Activated CD8-positive, alpha-beta memory T cell treated with anti-CD3 and anti-CD28 coated beads, Interleukin-2, amount 10 ng/mL, durations not matched to agents 7 days and 5 days (primary cell): Measurements from ENCODE around the gene FLRT3. TPM values are rescaled to one million over a fixed set of nuclear protein-coding genes. Genes with fewer than 3 reads are reported as not detected.

Experiments
- ATAC-seq: fragments of 150-1000 bp; cut with Tn5 transposase; one replicate; pipeline ENCODE4 v1.10.0; 2021; ENCODE audit warnings: moderate library complexity
- CTCF ChIA-PET: fragments of 350-600 bp; sonication (Branson Sonifier 250); formaldehyde crosslinking; loops from one replicate; lab custom pipeline; 2021; ENCODE audit warnings: antibody characterized with exemption; lab: Charles Lee
- DNase-seq: peaks from one replicate; pipeline ENCODE4 v3.0.0-alpha.2; 2020
- H3K27ac Mint-ChIP-seq: one replicate; pipeline ENCODE4 v1.8.0; 2021; ENCODE audit warnings: mild to moderate bottlenecking, mixed read lengths
- H3K27me3 Mint-ChIP-seq: one replicate; pipeline ENCODE4 v1.8.0; 2021; ENCODE audit warnings: mixed read lengths
- H3K36me3 Mint-ChIP-seq: one replicate; pipeline ENCODE4 v1.8.0; 2021; ENCODE audit warnings: mild to moderate bottlenecking, mixed read lengths
- H3K4me1 Mint-ChIP-seq: one replicate; pipeline ENCODE4 v1.8.0; 2021; ENCODE audit warnings: mixed read lengths
- H3K4me3 Mint-ChIP-seq: one replicate; pipeline ENCODE4 v1.8.0; 2021; ENCODE audit warnings: mild to moderate bottlenecking, moderate library complexity, mixed read lengths
- H3K9me3 Mint-ChIP-seq: one replicate; pipeline ENCODE4 v1.8.0; 2022; ENCODE audit warnings: low read depth, mixed read lengths
- total RNA-seq, 2 experiments: library from RNA; stranded (reverse); gene quantifications; one replicate each; pipeline ENCODE4 v1.2.3, GENCODE V29; 2021

Gene FLRT3
- total RNA-seq, 2 experiments from 2014 or later: not detected

DNA sequence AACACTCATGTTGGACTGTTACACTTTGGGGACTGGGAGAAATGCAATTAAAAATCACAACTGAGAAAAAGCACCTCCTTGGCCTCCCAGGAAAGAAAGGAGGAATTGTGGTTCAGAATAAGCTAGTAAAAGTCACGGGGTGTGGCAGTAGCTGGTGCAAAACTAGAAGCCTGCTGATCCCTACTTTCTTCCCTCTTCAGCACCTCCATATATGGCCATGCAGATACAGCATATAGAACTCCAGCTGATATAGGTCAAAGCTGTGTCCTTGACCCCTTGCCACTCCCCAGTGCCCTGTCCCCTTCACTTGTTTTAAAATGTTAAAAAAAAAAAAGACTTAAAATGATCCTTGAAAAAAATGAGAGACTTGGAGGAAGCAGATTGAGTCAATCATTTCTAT is 5.5 kb upstream of the FLRT3 start:
- no peak overlapping the region for H3K4me3 Mint-ChIP-seq
- no peak overlapping the region for H3K27ac Mint-ChIP-seq
- H3K36me3 Mint-ChIP-seq: no peaks in the 10 kb centered on the region
- H3K27me3 Mint-ChIP-seq: no peaks in the 10 kb centered on the region
- DNase-seq: no peak
- H3K4me1 Mint-ChIP-seq: no peaks in the 10 kb centered on the region
- ATAC-seq: no peak
- peaks cover 7% of the 10 kb centered on the region for H3K9me3 Mint-ChIP-seq
- CTCF ChIA-PET: no interaction called here

DNA sequence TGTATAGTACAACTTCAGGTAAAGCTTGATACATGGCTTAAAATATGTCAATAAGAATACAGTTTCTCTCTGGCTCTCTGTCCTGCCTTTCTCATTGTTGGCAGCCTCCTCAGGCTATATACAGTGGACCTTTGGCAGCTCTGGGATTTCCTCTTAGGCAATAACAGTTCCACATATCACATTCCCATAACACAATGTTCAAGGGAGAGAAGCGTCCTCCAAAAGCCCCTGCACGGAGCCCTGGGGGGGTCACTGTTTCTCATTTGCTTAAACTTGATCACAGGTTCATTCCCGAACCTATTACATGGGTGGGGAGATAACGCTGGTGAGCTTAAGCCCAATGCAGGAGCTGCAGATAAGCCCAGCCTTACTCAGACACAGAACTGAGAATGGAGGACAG is 4.4 kb upstream of the FLRT3 start:
- CTCF ChIA-PET: no interaction called here
- ATAC-seq: no peak
- H3K27me3 Mint-ChIP-seq: no peaks in the 10 kb centered on the region

DNA sequence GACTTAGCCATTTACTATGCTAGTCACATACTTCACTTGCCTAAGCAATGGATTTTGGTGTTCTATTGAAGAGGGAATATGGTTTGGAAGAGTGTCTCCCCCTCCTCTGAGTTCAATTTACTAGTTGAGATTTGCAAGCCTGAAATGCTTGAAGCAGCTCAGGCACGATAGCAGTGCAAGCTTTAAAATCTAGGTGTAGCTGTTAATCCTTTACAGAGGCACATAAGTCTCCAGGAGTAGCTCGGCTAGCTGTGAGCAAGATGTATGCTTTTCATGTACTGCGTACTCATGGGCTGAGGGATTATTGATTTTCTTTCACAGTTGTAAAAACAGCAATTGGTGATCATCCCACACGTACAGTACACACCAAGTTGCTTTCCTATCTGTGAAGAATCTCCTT is 726 bp downstream of the FLRT3 start:
- H3K9me3 Mint-ChIP-seq: peaks cover 5% of the 10 kb centered on the region
- H3K27ac Mint-ChIP-seq: no peak overlapping the region
- DNase-seq (no peak), ATAC-seq (no peak)
- CTCF ChIA-PET: no interaction called here
- H3K36me3 Mint-ChIP-seq: no peaks in the 10 kb centered on the region
- H3K4me1 Mint-ChIP-seq: no peaks in the 10 kb centered on the region
- H3K27me3 Mint-ChIP-seq: no peaks in the 10 kb centered on the region
- no peak overlapping the region for H3K4me3 Mint-ChIP-seq

More for the DNA sequence above, 4.4 kb upstream of the FLRT3 start:
- DNase-seq: no peak
- Mint-ChIP-seq H3K4me3 (no peak overlapping the region), H3K9me3 (peaks cover 5% of the 10 kb centered on the region), H3K36me3 (no peaks in the 10 kb centered on the region), H3K27ac (no peak overlapping the region), H3K4me1 (no peaks in the 10 kb centered on the region)

GRCh38 chr20:14335052-14335451 is 2.4 kb downstream of the FLRT3 start:
- Mint-ChIP-seq H3K36me3 (no peaks in the 10 kb centered on the region), H3K9me3 (peaks cover 5% of the 10 kb centered on the region), H3K27me3 (no peaks in the 10 kb centered on the region), H3K27ac (no peak overlapping the region), H3K4me3 (no peak overlapping the region), H3K4me1 (no peaks in the 10 kb centered on the region)
- CTCF ChIA-PET: no interaction called here
- ATAC-seq: no peak
- no peak for DNase-seq

GRCh38 chr20:14334306-14334930 is 3.0 kb downstream of the FLRT3 start:
- Mint-ChIP-seq H3K27me3 (no peaks in the 10 kb centered on the region), H3K4me1 (no peaks in the 10 kb centered on the region), H3K36me3 (no peaks in the 10 kb centered on the region), H3K9me3 (peaks cover 5% of the 10 kb centered on the region), H3K27ac (no peak overlapping the region), H3K4me3 (no peak overlapping the region)
- ATAC-seq (no peak), DNase-seq (no peak)
- CTCF ChIA-PET: no interaction called here

DNA sequence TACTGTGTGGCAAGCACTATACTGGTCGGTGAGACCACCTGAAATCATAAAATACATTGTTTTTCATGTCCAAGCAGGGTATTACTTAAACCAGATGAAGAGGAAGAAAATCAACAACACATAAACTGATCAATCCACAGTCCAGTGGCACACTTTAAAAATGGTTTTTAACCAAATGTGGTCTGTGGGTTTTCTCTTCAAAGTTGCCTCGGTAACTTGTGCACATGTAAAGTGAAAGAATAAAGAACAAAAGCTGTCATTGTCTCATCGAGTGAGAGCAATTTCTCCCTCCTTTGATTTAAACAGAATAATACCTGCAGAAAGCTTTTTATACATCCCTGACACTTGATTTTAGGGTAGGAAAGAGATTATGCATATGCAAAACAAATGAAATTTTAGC is 3.7 kb downstream of the FLRT3 start:
- no peaks in the 10 kb centered on the region for H3K27me3 Mint-ChIP-seq
- peaks cover 5% of the 10 kb centered on the region for H3K9me3 Mint-ChIP-seq
- DNase-seq: no peak
- no peak for ATAC-seq
- no peak overlapping the region for H3K27ac Mint-ChIP-seq
- H3K4me3 Mint-ChIP-seq: no peak overlapping the region
- CTCF ChIA-PET: no interaction called here
- H3K4me1 Mint-ChIP-seq: no peaks in the 10 kb centered on the region
- no peaks in the 10 kb centered on the region for H3K36me3 Mint-ChIP-seq

- H3K4me3 Mint-ChIP-seq: no peak overlapping the region
- peaks cover 5% of the 10 kb centered on the region for H3K9me3 Mint-ChIP-seq
- H3K27me3 Mint-ChIP-seq: no peaks in the 10 kb centered on the region
- CTCF ChIA-PET: no interaction called here
- ATAC-seq: no peak
- no peak for DNase-seq
- no peaks in the 10 kb centered on the region for H3K36me3 Mint-ChIP-seq
- H3K4me1 Mint-ChIP-seq: no peaks in the 10 kb centered on the region
- H3K27ac Mint-ChIP-seq: no peak overlapping the region
Measured at GRCh38 chr20:14332866-14333265, 4.5 kb downstream of the FLRT3 start.

GRCh38 chr20:14331646-14332045 is 5.8 kb downstream of the FLRT3 start:
- Mint-ChIP-seq H3K9me3 (peaks cover 5% of the 10 kb centered on the region), H3K4me3 (no peak overlapping the region), H3K27ac (no peak overlapping the region), H3K36me3 (no peaks in the 10 kb centered on the region), H3K27me3 (no peaks in the 10 kb centered on the region), H3K4me1 (no peaks in the 10 kb centered on the region)
- CTCF ChIA-PET: no interaction called here
- DNase-seq (no peak), ATAC-seq (no peak)

DNA sequence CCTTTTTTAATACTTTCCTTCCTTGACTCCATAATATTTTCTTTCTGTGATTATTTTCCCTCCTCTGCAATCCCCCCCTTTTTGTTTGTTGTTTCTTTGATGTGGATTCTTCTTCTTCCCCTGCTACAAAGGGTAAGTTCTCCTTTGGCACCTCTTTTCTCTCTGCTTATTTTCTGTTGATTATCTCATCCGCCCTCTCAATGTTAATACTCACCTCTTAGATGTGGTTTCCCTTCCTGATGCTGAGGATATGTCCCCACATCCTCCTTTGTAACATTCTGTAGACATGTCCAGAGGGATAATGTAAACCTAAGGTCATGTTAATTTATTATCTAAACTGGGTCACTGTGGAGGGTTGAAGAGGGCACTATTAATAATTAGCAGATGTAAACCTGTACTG is 17.7 kb downstream of the FLRT3 start:
- H3K27me3 Mint-ChIP-seq: no peaks in the 10 kb centered on the region
- no peak for DNase-seq

DNA sequence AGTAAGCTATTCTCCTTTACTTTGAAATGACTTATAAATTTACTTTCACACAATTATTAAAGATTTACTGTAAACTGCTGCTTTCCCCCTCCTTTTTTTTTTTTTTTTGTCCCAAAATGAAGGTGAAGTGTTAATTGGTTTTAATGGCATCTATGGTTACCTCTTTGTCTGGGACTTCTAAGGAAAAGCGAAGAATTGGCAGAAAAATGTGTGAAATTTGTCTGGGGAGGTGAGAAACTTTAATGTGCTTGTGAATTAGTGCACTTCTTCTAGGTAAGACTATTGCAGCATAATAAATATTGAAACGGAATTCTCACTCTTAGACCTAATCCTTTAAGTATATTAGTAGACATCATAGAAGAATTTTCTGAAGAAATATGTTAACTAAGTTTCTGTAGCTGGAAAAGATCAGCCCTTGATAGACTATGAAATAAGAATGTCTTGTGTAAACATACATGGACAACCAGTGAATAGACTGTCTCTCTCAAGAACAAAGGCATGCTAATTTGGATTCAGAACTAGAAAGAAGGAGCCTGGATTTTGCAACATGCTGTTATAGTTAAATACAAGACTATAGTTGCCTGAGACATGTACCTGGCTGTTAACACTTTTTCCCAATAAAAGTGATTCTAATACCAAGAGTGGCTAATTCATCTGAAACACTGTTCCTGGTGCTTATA is 23.9 kb downstream of the FLRT3 start:
- Mint-ChIP-seq H3K4me3 (no peak overlapping the region), H3K4me1 (no peaks in the 10 kb centered on the region), H3K36me3 (no peaks in the 10 kb centered on the region), H3K9me3 (peaks cover 5% of the 10 kb centered on the region), H3K27ac (no peak overlapping the region), H3K27me3 (no peaks in the 10 kb centered on the region)
- CTCF ChIA-PET: no interaction called here
- DNase-seq: no peak
- no peak for ATAC-seq

More for the DNA sequence above, 17.7 kb downstream of the FLRT3 start:
- H3K9me3 Mint-ChIP-seq: peaks cover 24% of the 10 kb centered on the region
- no peak overlapping the region for H3K27ac Mint-ChIP-seq
- CTCF ChIA-PET: no interaction called here
- no peaks in the 10 kb centered on the region for H3K4me1 Mint-ChIP-seq
- H3K4me3 Mint-ChIP-seq: no peak overlapping the region
- ATAC-seq: no peak
- no peaks in the 10 kb centered on the region for H3K36me3 Mint-ChIP-seq

DNA sequence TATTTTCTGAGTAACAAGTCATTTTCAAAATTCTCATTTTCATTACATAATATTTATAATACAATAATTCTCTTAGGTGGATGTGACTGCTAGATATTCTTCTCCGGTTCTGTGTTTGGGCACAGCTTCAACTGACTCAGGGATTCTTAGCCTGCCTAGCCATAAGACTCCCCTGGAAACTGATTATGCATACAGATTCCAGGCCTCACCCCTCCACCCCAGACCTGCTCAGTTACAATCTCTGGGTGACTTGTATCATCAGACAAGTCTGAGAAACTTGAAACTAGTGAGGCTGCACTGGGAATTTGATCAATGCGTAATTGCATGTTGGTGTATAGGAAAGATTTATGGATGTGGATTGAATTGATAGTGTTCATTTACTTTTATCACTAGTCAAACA is 25.4 kb downstream of the FLRT3 start:
- no peak overlapping the region for H3K4me3 Mint-ChIP-seq
- CTCF ChIA-PET: no interaction called here
- no peaks in the 10 kb centered on the region for H3K27me3 Mint-ChIP-seq
- H3K4me1 Mint-ChIP-seq: no peaks in the 10 kb centered on the region
- ATAC-seq (no peak), DNase-seq (no peak)
- H3K36me3 Mint-ChIP-seq: no peaks in the 10 kb centered on the region
- H3K27ac Mint-ChIP-seq: no peak overlapping the region
- peaks cover 3% of the 10 kb centered on the region for H3K9me3 Mint-ChIP-seq

DNA sequence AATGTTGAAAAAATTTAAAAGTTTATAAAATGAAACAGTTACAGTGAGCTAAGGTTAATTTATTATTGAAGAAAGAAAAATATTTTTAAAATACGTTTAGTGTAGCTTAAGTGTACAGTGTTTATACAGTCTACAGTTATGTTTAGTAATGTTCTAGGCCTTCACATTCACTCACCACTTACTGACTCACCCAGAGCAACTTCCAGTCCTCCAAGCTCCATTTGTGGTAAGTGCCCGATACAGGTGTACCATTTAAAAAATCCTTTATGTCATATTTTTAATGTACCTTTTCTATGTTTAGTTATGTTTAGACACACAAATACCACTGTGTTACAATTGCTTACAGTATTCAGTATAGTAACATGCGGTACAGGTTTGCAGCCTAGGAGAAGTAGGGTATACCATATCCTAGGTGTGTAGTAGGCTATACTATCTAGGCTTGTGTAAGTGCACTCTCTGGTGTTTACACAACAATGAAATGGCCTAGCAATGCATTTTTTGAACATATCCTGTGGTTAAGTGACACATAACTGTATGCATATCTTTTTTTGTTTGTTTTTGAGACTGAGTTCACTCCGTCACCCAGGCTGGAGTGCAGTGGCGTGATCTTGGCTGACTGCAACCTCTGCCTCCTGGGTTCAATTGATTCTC is 26.3 kb downstream of the FLRT3 start:
- DNase-seq (no peak), ATAC-seq (no peak)
- CTCF ChIA-PET: no interaction called here
- H3K27ac Mint-ChIP-seq: no peak overlapping the region
- H3K4me3 Mint-ChIP-seq: no peak overlapping the region
- no peaks in the 10 kb centered on the region for H3K27me3 Mint-ChIP-seq
- H3K9me3 Mint-ChIP-seq: peaks cover 2% of the 10 kb centered on the region
- H3K36me3 Mint-ChIP-seq: no peaks in the 10 kb centered on the region
- no peaks in the 10 kb centered on the region for H3K4me1 Mint-ChIP-seq

DNA sequence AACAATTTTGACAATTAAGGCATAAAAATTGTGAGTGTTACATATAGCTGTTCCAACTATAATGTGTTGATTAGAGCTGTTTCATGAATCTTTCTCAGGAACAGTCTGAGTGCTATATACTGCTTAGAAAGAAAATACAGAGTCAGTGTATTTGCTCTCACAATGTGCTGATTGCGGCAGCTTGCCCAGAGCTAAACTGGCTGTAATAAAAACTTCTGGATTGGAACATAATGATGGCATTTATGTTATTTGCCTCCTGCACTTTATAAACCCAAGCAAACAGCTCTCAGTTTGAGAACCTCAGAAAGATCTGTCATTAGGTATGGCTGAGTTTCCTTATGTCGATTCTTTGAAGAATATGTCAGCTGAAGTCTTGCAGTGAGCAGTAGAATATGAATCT is 29.5 kb downstream of the FLRT3 start:
- CTCF ChIA-PET: no interaction called here
- Mint-ChIP-seq H3K4me1 (no peaks in the 10 kb centered on the region), H3K27ac (no peak overlapping the region), H3K36me3 (no peaks in the 10 kb centered on the region), H3K4me3 (no peak overlapping the region), H3K27me3 (no peaks in the 10 kb centered on the region), H3K9me3 (peaks cover 5% of the 10 kb centered on the region)
- ATAC-seq (no peak), DNase-seq (no peak)

DNA sequence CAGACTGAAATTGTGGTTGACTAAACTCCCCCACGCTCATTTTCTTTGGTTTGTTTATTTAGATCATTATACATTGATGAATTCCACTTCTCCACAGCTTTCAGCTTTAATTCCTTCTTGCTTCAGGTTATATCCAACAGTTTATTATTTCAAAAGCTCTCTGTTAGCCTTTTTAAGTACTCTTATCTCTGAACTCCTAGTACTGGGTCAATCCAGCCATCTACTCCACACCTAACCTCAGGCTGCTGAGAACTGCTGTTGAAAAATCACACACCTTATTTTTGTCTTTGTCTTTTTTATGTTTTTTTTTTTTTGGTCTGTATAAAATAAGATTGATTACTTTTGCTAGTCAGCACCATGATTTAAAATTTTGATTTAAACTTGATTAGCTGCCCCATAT is 32.9 kb downstream of the FLRT3 start:
- ATAC-seq (no peak), DNase-seq (no peak)
- no peaks in the 10 kb centered on the region for H3K36me3 Mint-ChIP-seq
- H3K27ac Mint-ChIP-seq: no peak overlapping the region
- no peaks in the 10 kb centered on the region for H3K4me1 Mint-ChIP-seq
- no peaks in the 10 kb centered on the region for H3K27me3 Mint-ChIP-seq
- CTCF ChIA-PET: no interaction called here
- peaks cover 5% of the 10 kb centered on the region for H3K9me3 Mint-ChIP-seq
- no peak overlapping the region for H3K4me3 Mint-ChIP-seq
